ENCODE measurements around the gene PHACTR3.

- TF ChIP-seq CTCF (IDR thresholded peaks at IDR 0.05 in 8 of 11, conservative IDR thresholded peaks at IDR 0.05 in 3 of 11), result no peak
- TF ChIP-seq POLR2A (IDR thresholded peaks at IDR 0.05), result no peak
These were observed 58.6 kb downstream of the PHACTR3 start for GRCh38 chr20:59662856-59663512.

Data from spleen (tissue), 7 donors.